Lung (tissue), 12 donors: ENCODE results near the gene INTS7. TPM values are rescaled to one million over a fixed set of nuclear protein-coding genes. Genes with fewer than 3 reads are reported as not detected.

ENCODE experiments used
- ATAC-seq: fragments of 200-7000 bp; cut with Tn5 transposase; one replicate; pipeline ENCODE4 v1.9.1; 2020; ENCODE audit warnings: moderate number of reproducible peaks; ENCODE audit not compliant: insufficient read depth, low FRiP score
- DNase-seq, 3 donors: peaks; one replicate each; pipeline ENCODE4 v3.0.0-alpha.2; 2013 to 2017
- H3K27ac ChIP-seq, 2 donors: one replicate each; pipeline ENCODE4 v1.5.1; 2013; ENCODE audit warnings: mild to moderate bottlenecking in 2 of 2, moderate library complexity in 2 of 2, control low read depth in 1 of 2, inconsistent platforms in 1 of 2, low read depth in 1 of 2, low read length in 1 of 2
- H3K27me3 ChIP-seq, 3 donors: one replicate each; pipeline ENCODE4 v1.5.1; 2013; ENCODE audit warnings: low read length in 2 of 3; ENCODE audit not compliant: control insufficient read depth in 3 of 3, insufficient read depth in 3 of 3
- H3K36me3 ChIP-seq, 4 donors: one replicate each; pipeline ENCODE4 v1.5.1; 2013; ENCODE audit warnings: low read length in 4 of 4, mild to moderate bottlenecking in 1 of 4, moderate library complexity in 1 of 4; ENCODE audit not compliant: control insufficient read depth in 4 of 4, insufficient read depth in 4 of 4
- H3K4me1 ChIP-seq, 5 donors: one replicate each; pipeline ENCODE4 v1.5.1; 2013; ENCODE audit warnings: low read length in 5 of 5, mild to moderate bottlenecking in 2 of 5, moderate library complexity in 1 of 5; ENCODE audit not compliant: control insufficient read depth in 5 of 5, insufficient read depth in 5 of 5
- H3K4me3 ChIP-seq: one replicate; pipeline ENCODE4 v1.5.1; 2013; ENCODE audit warnings: mild to moderate bottlenecking, control low read depth, moderate library complexity
- H3K9ac ChIP-seq, 2 donors: one replicate each; pipeline ENCODE4 v1.5.1; 2013; ENCODE audit warnings: low read length in 2 of 2, control low read depth in 1 of 2; ENCODE audit not compliant: insufficient read depth in 1 of 2
- H3K9me3 ChIP-seq, 4 donors: one replicate each; pipeline ENCODE4 v1.5.1; 2013; ENCODE audit warnings: low read length in 3 of 4, mild to moderate bottlenecking in 1 of 4, moderate library complexity in 1 of 4; ENCODE audit not compliant: control insufficient read depth in 4 of 4, insufficient read depth in 3 of 4
- WGBS, 2 donors: extraction: QIAGEN DNeasy Blood & Tissue Kit; methylation state at CpG; one replicate each; pipeline ENCODE4 v1.1.7; 2013; 5-methylcytosine and 5-hydroxymethylcytosine counted together
- polyA plus RNA-seq, 2 donors: library from polyadenylated mRNA; stranded (reverse); fragments of 200-250 nt; gene quantifications; one replicate each; pipeline ENCODE4 v1.2.1, GENCODE V29; 2013
- total RNA-seq, 2 donors: library from RNA; depleted of rRNA in 1 of 2; stranded (reverse); fragments of >200 nt in 1 of 2; gene quantifications; one replicate each; pipeline ENCODE4 v1.2.1, GENCODE V29; 2014 to 2021
- TF ChIP-seq, protein P1 (sequence below): IDR thresholded peaks from 2 replicates; pipeline ENCODE4 v1.5.1; 2012; ENCODE audit warnings: mild to moderate bottlenecking; ENCODE audit errors: control extremely low read depth, extremely low read depth
- donor health status: control.
- donor health status: control.
- donor health status: Bipolar disorder and iron deficiency.
- donor health status: healthy.
- donor health status: DM: yes; HTN: yes; CAD: no.

The INTS7 gene
- total and polyA plus RNA-seq, 4 donors, result 6.4 to 18.9 (median 11.8) TPM

- H3K27ac ChIP-seq, result no peak overlapping the region
- no peak overlapping the region for H3K4me3 ChIP-seq
- H3K27me3 ChIP-seq, result peaks cover 0 to 4% (median 0%) of the 10 kb centered on the region in 3 donors
- WGBS, 2 donors, result 64 to 76% methylated on average over 2 of the region's 2 CpGs
- TF ChIP-seq, protein P1, sequence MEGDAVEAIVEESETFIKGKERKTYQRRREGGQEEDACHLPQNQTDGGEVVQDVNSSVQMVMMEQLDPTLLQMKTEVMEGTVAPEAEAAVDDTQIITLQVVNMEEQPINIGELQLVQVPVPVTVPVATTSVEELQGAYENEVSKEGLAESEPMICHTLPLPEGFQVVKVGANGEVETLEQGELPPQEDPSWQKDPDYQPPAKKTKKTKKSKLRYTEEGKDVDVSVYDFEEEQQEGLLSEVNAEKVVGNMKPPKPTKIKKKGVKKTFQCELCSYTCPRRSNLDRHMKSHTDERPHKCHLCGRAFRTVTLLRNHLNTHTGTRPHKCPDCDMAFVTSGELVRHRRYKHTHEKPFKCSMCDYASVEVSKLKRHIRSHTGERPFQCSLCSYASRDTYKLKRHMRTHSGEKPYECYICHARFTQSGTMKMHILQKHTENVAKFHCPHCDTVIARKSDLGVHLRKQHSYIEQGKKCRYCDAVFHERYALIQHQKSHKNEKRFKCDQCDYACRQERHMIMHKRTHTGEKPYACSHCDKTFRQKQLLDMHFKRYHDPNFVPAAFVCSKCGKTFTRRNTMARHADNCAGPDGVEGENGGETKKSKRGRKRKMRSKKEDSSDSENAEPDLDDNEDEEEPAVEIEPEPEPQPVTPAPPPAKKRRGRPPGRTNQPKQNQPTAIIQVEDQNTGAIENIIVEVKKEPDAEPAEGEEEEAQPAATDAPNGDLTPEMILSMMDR, result no peak
- no peak for DNase-seq
- no peak overlapping the region for H3K9ac ChIP-seq
- no peaks in the 10 kb centered on the region for H3K9me3 ChIP-seq
- no peak for ATAC-seq
- no peaks in the 10 kb centered on the region for H3K4me1 ChIP-seq
- H3K36me3 ChIP-seq, result no peaks in the 10 kb centered on the region
These were observed 119.4 kb downstream of the INTS7 start for GRCh38 chr1:211915924-211916323.

- H3K9me3 ChIP-seq, result no peaks in the 10 kb centered on the region
- DNase-seq (no peak), ATAC-seq (no peak)
- no peaks in the 10 kb centered on the region for H3K36me3 ChIP-seq
- H3K4me1 ChIP-seq, result no peaks in the 10 kb centered on the region
- peaks cover 0 to 13% (median 0%) of the 10 kb centered on the region in 3 donors for H3K27me3 ChIP-seq
- no peak overlapping the region for H3K4me3 ChIP-seq
- H3K27ac ChIP-seq, result no peak overlapping the region
- WGBS, 2 donors, result 91 to 94% methylated on average over 13 of the region's 13 CpGs
- no peak overlapping the region for H3K9ac ChIP-seq
- TF ChIP-seq, protein P1, result no peak
These were observed 122.4 kb downstream of the INTS7 start for GRCh38 chr1:211912844-211913432.

DNA sequence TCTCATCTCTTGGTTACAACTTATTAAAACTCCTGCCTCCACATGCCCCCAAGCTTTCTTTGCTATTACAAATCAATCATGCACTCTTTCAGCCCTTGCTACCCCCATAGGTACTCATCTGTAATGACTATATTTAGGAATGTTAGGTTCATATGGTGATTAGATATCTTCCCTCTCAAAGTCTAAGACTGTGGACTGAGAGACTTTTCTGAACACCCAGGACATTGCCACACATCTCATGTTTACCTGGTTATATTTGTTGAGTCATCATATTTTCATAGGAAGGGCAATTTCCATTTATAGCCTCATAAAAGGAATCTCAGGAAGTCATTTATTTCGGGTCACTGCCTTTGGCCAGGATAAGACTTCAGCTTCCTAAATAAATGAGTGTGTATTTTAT lies 123.3 kb downstream of the INTS7 start:
- 51 to 57% methylated on average over 1 of the region's 1 CpG for WGBS, 2 donors
- DNase-seq (no peak), ATAC-seq (no peak)
- Histone ChIP-seq H3K27me3 (peaks cover 0 to 13% (median 0%) of the 10 kb centered on the region in 3 donors), H3K4me3 (no peak overlapping the region), H3K4me1 (no peaks in the 10 kb centered on the region), H3K27ac (no peak overlapping the region), H3K9me3 (no peaks in the 10 kb centered on the region), H3K36me3 (no peaks in the 10 kb centered on the region), H3K9ac (no peak overlapping the region)
- TF ChIP-seq, protein P1, result no peak
